GM18499 (cell line): ENCODE results near the gene CCNF.
"Not testable (repeated sequence)": the region's sequence is repeated elsewhere in the genome, so short reads cannot be mapped to it uniquely, and the experiment has no call there.

Experiments
- ATAC-seq: cut with Tn5 transposase; IDR thresholded peaks from one replicate; pipeline ENCODE4 v1.9.1; 2021; ENCODE audit warnings: moderate number of reproducible peaks; ENCODE audit not compliant: insufficient read depth, unreplicated experiment

Gene CCNF

GRCh38 chr16:2471016-2471652 is 41.9 kb downstream of the CCNF start, which contains the start of gene NTN3:
NTN3 (plus strand) TSS chr16:2471297; CDS start chr16:2471702, 405 bp downstream.
- ATAC-seq: no peak

- no peak for ATAC-seq
Observed at GRCh38 chr16:2471653-2472487, 42.6 kb downstream of the CCNF start.

- ATAC-seq: no peak
Observed at GRCh38 chr16:2472488-2472864, 43.2 kb downstream of the CCNF start.

GRCh38 chr16:2472885-2473445 is 43.7 kb downstream of the CCNF start:
- ATAC-seq: no peak

GRCh38 chr16:2473446-2473926 is 44.2 kb downstream of the CCNF start:
- no peak for ATAC-seq

GRCh38 chr16:2473999-2474876 is 45.0 kb downstream of the CCNF start:
- no peak for ATAC-seq

- no peak for ATAC-seq
Observed at GRCh38 chr16:2474877-2475412, 45.7 kb downstream of the CCNF start, which contains the start of gene TBC1D24. TBC1D24 (plus strand) TSS chr16:2475127; CDS start chr16:2496149, 21,022 bp downstream.

GRCh38 chr16:2475413-2476344 is 46.4 kb downstream of the CCNF start:
- no peak for ATAC-seq

- no peak for ATAC-seq
Observed at GRCh38 chr16:2476345-2476720, 47.1 kb downstream of the CCNF start.

- ATAC-seq: no peak
Observed at GRCh38 chr16:2476741-2477140, 47.5 kb downstream of the CCNF start.

- no peak for ATAC-seq
Observed at GRCh38 chr16:2477327-2477726, 48.1 kb downstream of the CCNF start.

- no peak for ATAC-seq
Observed at GRCh38 chr16:2478279-2478678, 49.0 kb downstream of the CCNF start.

- ATAC-seq: not testable (repeated sequence)
Observed at GRCh38 chr16:2479996-2480395, 50.7 kb downstream of the CCNF start.

- no peak for ATAC-seq
Observed at GRCh38 chr16:2480948-2481347, 51.7 kb downstream of the CCNF start.

GRCh38 chr16:2481676-2482075 is 52.4 kb downstream of the CCNF start:
- ATAC-seq: no peak

- no peak for ATAC-seq
Observed at GRCh38 chr16:2482249-2482648, 53.0 kb downstream of the CCNF start.

- ATAC-seq: no peak
Observed at GRCh38 chr16:2482708-2483534, 53.7 kb downstream of the CCNF start.
